Uterus (tissue), 2 donors: ENCODE measurements around the gene GMPS.

Source experiments
- POLR2A ChIP-seq, 2 donors: fragments of 450-650 bp; IDR thresholded peaks; one replicate each; pipeline ENCODE4 v1.6.1; 2016; ENCODE audit warnings: antibody characterized with exemption in 2 of 2, mild to moderate bottlenecking in 1 of 2, moderate library complexity in 1 of 2
- TF ChIP-seq, protein P1 (sequence below), 4 experiments: fragments of 200-600 bp in 2 of 4; fragments of 450-650 bp in 2 of 4; sonication (generic) in 2 of 4; IDR thresholded peaks; one replicate each; pipeline ENCODE4 v1.5.1; 2016 to 2019; ENCODE audit warnings: antibody characterized with exemption in 4 of 4, mild to moderate bottlenecking in 2 of 4, moderate library complexity in 1 of 4

DNA sequence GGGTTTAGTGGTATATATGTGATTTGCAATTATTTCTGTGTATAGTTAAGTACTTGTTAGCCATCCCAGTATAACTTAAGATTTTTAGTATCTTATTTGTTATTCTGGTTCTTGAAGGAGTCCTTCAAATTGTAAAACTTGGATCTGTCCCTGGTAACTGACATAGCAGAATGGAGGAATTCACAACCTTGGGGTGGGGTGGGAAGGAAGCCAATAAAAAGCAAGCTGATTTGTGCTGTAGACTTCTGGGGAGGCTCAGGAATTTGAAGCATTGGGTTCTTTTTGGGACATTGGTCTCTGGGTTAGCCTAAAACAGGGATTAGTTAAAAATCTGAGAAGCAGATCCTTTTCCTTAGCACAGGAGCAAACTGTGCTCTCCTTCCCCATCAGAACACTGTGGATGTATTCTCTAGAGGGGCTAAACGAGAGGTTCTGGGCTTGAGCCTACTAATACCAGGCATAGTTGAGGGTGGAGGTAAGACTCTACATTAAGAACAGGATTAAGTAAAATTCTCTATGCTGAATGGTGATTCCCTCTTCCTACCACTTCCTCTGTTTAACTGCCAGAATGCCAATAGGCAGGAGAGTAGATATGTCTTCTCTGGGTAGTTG, 42.2 kb downstream of the GMPS start:
- no peak for TF ChIP-seq POLR2A (IDR thresholded peaks at IDR 0.05)
- TF ChIP-seq, protein P1, sequence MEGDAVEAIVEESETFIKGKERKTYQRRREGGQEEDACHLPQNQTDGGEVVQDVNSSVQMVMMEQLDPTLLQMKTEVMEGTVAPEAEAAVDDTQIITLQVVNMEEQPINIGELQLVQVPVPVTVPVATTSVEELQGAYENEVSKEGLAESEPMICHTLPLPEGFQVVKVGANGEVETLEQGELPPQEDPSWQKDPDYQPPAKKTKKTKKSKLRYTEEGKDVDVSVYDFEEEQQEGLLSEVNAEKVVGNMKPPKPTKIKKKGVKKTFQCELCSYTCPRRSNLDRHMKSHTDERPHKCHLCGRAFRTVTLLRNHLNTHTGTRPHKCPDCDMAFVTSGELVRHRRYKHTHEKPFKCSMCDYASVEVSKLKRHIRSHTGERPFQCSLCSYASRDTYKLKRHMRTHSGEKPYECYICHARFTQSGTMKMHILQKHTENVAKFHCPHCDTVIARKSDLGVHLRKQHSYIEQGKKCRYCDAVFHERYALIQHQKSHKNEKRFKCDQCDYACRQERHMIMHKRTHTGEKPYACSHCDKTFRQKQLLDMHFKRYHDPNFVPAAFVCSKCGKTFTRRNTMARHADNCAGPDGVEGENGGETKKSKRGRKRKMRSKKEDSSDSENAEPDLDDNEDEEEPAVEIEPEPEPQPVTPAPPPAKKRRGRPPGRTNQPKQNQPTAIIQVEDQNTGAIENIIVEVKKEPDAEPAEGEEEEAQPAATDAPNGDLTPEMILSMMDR (IDR thresholded peaks at IDR 0.05), result no peak
